Naive thymus-derived CD4-positive, alpha-beta T cell (primary cell): ENCODE results near the gene FEM1B. TPM values are rescaled to one million over a fixed set of nuclear protein-coding genes. Genes with fewer than 3 reads are reported as not detected.

Experiments
- polyA plus RNA-seq, 2 donors: library from polyadenylated mRNA; unstranded; fragments of 300-500 nt; fragmentation: Illumina TruSeq; gene quantifications; one replicate each; pipeline ENCODE4 v1.2.3, GENCODE V29; 2021
- total RNA-seq, 6 experiments: library from RNA in 5 of 6; stranded (reverse) in 5 of 6; gene quantifications; 1 replicate in 5 of 6; 2 replicates in 1 of 6; pipeline ENCODE4 v1.2.3 and lab custom pipeline; 2021 to 2026

FEM1B gene
- total and polyA plus RNA-seq, 7 experiments from 2014 or later, result 12.0 to 73.2 (median 58.6) TPM

Other genes with a start within 250 kb of the FEM1B start
- 100 to 1,000 TPM in 1 of 5 experiments, 10 to 100 TPM in 4; 41.3 to 103 (median 90.9) TPM for gene PIAS1, start 223.4 kb upstream of the FEM1B start, total RNA-seq
- 100 to 1,000 TPM; 154 to 155 TPM for gene PIAS1, start 223.4 kb upstream of the FEM1B start, polyA plus RNA-seq
- gene CALML4, start 72.4 kb upstream of the FEM1B start, total RNA-seq, result 10 to 100 TPM in 1 of 5 experiments, 1 to 10 TPM in 4; 2.5 to 14.6 (median 3.9) TPM
- gene CALML4, start 72.4 kb upstream of the FEM1B start, polyA plus RNA-seq, result under 1 TPM; 0.13 to 0.29 TPM
- gene CLN6, start 48.0 kb upstream of the FEM1B start, total RNA-seq, result 10 to 100 TPM; 15.0 to 66.6 (median 19.0) TPM
- 1 to 10 TPM; 2.8 to 3.9 TPM for gene CLN6, start 48.0 kb upstream of the FEM1B start, polyA plus RNA-seq
- 1 to 10 TPM in 1 of 5 experiments, under 1 TPM in 3, not detected in 1; 0.03 to 1.1 (median 0.15) TPM for gene ITGA11, start 154.4 kb downstream of the FEM1B start, total RNA-seq
- gene ITGA11, start 154.4 kb downstream of the FEM1B start, polyA plus RNA-seq, result under 1 TPM in 1 of 2 donors, not detected in 1; 0.02 TPM